DMS153 treated with DMSO at 0.1 percent for 48 hours (cell line): ENCODE measurements around the gene MAML3.

Source experiments
- DNase-seq: peaks from one replicate; lab custom pipeline; 2025; ENCODE audit not compliant: unreplicated experiment; lab: John Stamatoyannopoulos, UW

MAML3 gene

GRCh38 chr4:139672732-139673131 lies 481.3 kb downstream of the MAML3 start:
- no peak for DNase-seq

GRCh38 chr4:139672215-139672614 lies 481.8 kb downstream of the MAML3 start:
- DNase-seq = no peak

GRCh38 chr4:139670775-139671174 lies 483.2 kb downstream of the MAML3 start:
- DNase-seq = no peak

GRCh38 chr4:139669890-139670289 lies 484.1 kb downstream of the MAML3 start:
- DNase-seq = no peak

- no peak for DNase-seq
Observed at GRCh38 chr4:139669335-139669734, 484.6 kb downstream of the MAML3 start.

- no peak for DNase-seq
Observed at GRCh38 chr4:139668658-139669201, 485.3 kb downstream of the MAML3 start.

GRCh38 chr4:139668036-139668435 lies 485.9 kb downstream of the MAML3 start:
- DNase-seq = no peak
